ENCODE results near the gene CYP3A4. TPM values are rescaled to one million over a fixed set of nuclear protein-coding genes. Genes with fewer than 3 reads are reported as not detected.
A peak's percentile ranks its signal among the peaks of the same experiment; 100 is the strongest.

Gene CYP3A4
- total and polyA plus RNA-seq, 2 of the 13 experiments (the other 11 are each of a cell fraction or from before 2014, with no cell fraction given): 0.11 to 0.24 TPM

- TF ChIP-seq HMGXB3 (CRISPR knock-in tag; IDR thresholded peaks at IDR 0.05; ENCODE audit: borderline replicate concordance) (no peak), JUND (CRISPR knock-in tag; IDR thresholded peaks at IDR 0.05) (no peak), YY1 (IDR thresholded peaks at IDR 0.05; ENCODE audit: insufficient read depth, insufficient replicate concordance, low read depth, low read length) (no peak), MTF2 (CRISPR knock-in tag; IDR thresholded peaks at IDR 0.05; ENCODE audit: borderline replicate concordance) (no peak), EED (CRISPR knock-in tag; IDR thresholded peaks at IDR 0.05) (no peak), RAD21 (CRISPR knock-in tag; IDR thresholded peaks at IDR 0.05) (no peak), UBTF (CRISPR knock-in tag; IDR thresholded peaks at IDR 0.05) (no peak), ZBTB14 (CRISPR knock-in tag; IDR thresholded peaks at IDR 0.05) (no peak), TOPORS (CRISPR knock-in tag; IDR thresholded peaks at IDR 0.05) (no peak), SUZ12 (IDR thresholded peaks at IDR 0.05; ENCODE audit: low read depth, low read length) (no peak), ZXDC (CRISPR knock-in tag; IDR thresholded peaks at IDR 0.05) (no peak), HNRNPH1 (optimal IDR thresholded peaks at IDR 0.05; ENCODE audit: low read depth, low read length) (no peak), SALL2 (CRISPR knock-in tag; IDR thresholded peaks at IDR 0.05) (no peak), BCL6 (CRISPR knock-in tag; IDR thresholded peaks at IDR 0.05) (peak; percentile 85)
These were observed 45.7 kb upstream of the CYP3A4 start (continued) for GRCh38 chr7:99829524-99830160.

All from HepG2 (cell line).